ENCODE measurements around the gene ARHGAP23. TPM values are rescaled to one million over a fixed set of nuclear protein-coding genes. Genes with fewer than 3 reads are reported as not detected.

Gene ARHGAP23
- total RNA-seq, 1 experiment from 2014 or later: 140 TPM

- no peak for TF ChIP-seq CTCF (IDR thresholded peaks at IDR 0.05; ENCODE audit: unreplicated experiment)
- Mint-ChIP-seq H3K36me3 (ENCODE audit: insufficient read depth, unreplicated experiment) (peaks cover 16% of the 10 kb centered on the region), H3K27ac (ENCODE audit: unreplicated experiment) (no peak overlapping the region), H3K4me3 (ENCODE audit: low read depth, unreplicated experiment) (no peak overlapping the region), H3K4me1 (ENCODE audit: low read depth, unreplicated experiment) (peaks cover 18% of the 10 kb centered on the region), H3K27me3 (ENCODE audit: unreplicated experiment) (no peaks in the 10 kb centered on the region), H3K9me3 (ENCODE audit: low read depth, unreplicated experiment) (no peaks in the 10 kb centered on the region)
- CTCF ChIA-PET: interaction anchor here (0.5 to 0.9 kb wide), 3 partner anchors 26 to 112 kb away, joined by 3 to 4 read pairs (median 3); no protein-coding TSS in a partner anchor
- intact Hi-C loops (cut with micrococcal nuclease; ENCODE audit: unreplicated experiment): no loop called here
- no peak for DNase-seq
- no TSS peak for BruUV-seq (replicated peaks)
These were observed 32.7 kb downstream of the ARHGAP23 start for GRCh38 chr17:38460716-38461630.

- intact Hi-C loops (cut with micrococcal nuclease; ENCODE audit: unreplicated experiment): no loop called here
- Mint-ChIP-seq H3K9me3 (ENCODE audit: low read depth, unreplicated experiment) (no peaks in the 10 kb centered on the region), H3K27me3 (ENCODE audit: unreplicated experiment) (no peaks in the 10 kb centered on the region), H3K4me3 (ENCODE audit: low read depth, unreplicated experiment) (no peak overlapping the region), H3K36me3 (ENCODE audit: insufficient read depth, unreplicated experiment) (peaks cover 16% of the 10 kb centered on the region), H3K4me1 (ENCODE audit: low read depth, unreplicated experiment) (peaks cover 18% of the 10 kb centered on the region), H3K27ac (ENCODE audit: unreplicated experiment) (no peak overlapping the region)
- no peak for DNase-seq
- BruUV-seq (replicated peaks): no TSS peak
- CTCF ChIA-PET: interaction anchor here (0.7 kb wide), 3 partner anchors 32 to 1267 kb away, joined by 3 to 7 read pairs (median 4); partner anchors contain the start of gene SOCS7
- TF ChIP-seq CTCF (IDR thresholded peaks at IDR 0.05; ENCODE audit: unreplicated experiment): no peak
These were observed 33.4 kb downstream of the ARHGAP23 start for GRCh38 chr17:38461683-38462082.

- Mint-ChIP-seq H3K27ac (ENCODE audit: unreplicated experiment) (no peak overlapping the region), H3K4me3 (ENCODE audit: low read depth, unreplicated experiment) (no peak overlapping the region), H3K27me3 (ENCODE audit: unreplicated experiment) (peaks cover 14% of the 10 kb centered on the region), H3K36me3 (ENCODE audit: insufficient read depth, unreplicated experiment) (peaks cover 21% of the 10 kb centered on the region), H3K9me3 (ENCODE audit: low read depth, unreplicated experiment) (peaks cover 4% of the 10 kb centered on the region), H3K4me1 (ENCODE audit: low read depth, unreplicated experiment) (peaks cover 23% of the 10 kb centered on the region)
- intact Hi-C loops (cut with micrococcal nuclease; ENCODE audit: unreplicated experiment): no loop called here
- no peak for TF ChIP-seq CTCF (IDR thresholded peaks at IDR 0.05; ENCODE audit: unreplicated experiment)
- no peak for DNase-seq
- no TSS peak for BruUV-seq (replicated peaks)
- CTCF ChIA-PET: interaction anchor here (0.5 to 1.2 kb wide), 5 partner anchors 15 to 95 kb away, joined by 3 to 6 read pairs (median 3); no protein-coding TSS in a partner anchor
These were observed 35.2 kb downstream of the ARHGAP23 start for GRCh38 chr17:38463451-38463858.

- CTCF ChIA-PET: interaction anchor here (0.5 to 2.1 kb wide), 13 partner anchors 10 to 1505 kb away, joined by 3 to 12 read pairs (median 4); partner anchors contain the start of gene FBXO47
- DNase-seq: no peak
- peaks cover 23% of the 10 kb centered on the region for H3K4me1 Mint-ChIP-seq (ENCODE audit: low read depth, unreplicated experiment)
- H3K36me3 Mint-ChIP-seq (ENCODE audit: insufficient read depth, unreplicated experiment): peaks cover 21% of the 10 kb centered on the region
- intact Hi-C loops (cut with micrococcal nuclease; ENCODE audit: unreplicated experiment): loop anchor here (2.0 kb wide), 1 partner anchor 13 kb away; no protein-coding TSS in a partner anchor
- H3K27ac Mint-ChIP-seq (ENCODE audit: unreplicated experiment): no peak overlapping the region
- H3K4me3 Mint-ChIP-seq (ENCODE audit: low read depth, unreplicated experiment): peak overlapping the region; percentile 60
- H3K9me3 Mint-ChIP-seq (ENCODE audit: low read depth, unreplicated experiment): peaks cover 4% of the 10 kb centered on the region
- TF ChIP-seq CTCF (IDR thresholded peaks at IDR 0.05; ENCODE audit: unreplicated experiment): no peak
- H3K27me3 Mint-ChIP-seq (ENCODE audit: unreplicated experiment): peaks cover 14% of the 10 kb centered on the region
- BruUV-seq (replicated peaks): TSS peak; percentile 96
These were observed 36.0 kb downstream of the ARHGAP23 start for GRCh38 chr17:38464251-38464722.

Measured in Calu3 (cell line).